NOMO-1 treated with DMSO at 0.1 percent for 48 hours (cell line): ENCODE measurements around the gene KDM4C.
A peak's percentile ranks its signal among the peaks of the same experiment; 100 is the strongest.

Experiments used
- DNase-seq: peaks from one replicate; lab custom pipeline; 2025; ENCODE audit not compliant: unreplicated experiment; lab: John Stamatoyannopoulos, UW

The KDM4C gene

GRCh38 chr9:7192266-7192665, 434.5 kb downstream of the KDM4C start:
- no peak for DNase-seq

GRCh38 chr9:7195526-7195925, 437.8 kb downstream of the KDM4C start:
- DNase-seq: no peak

DNA sequence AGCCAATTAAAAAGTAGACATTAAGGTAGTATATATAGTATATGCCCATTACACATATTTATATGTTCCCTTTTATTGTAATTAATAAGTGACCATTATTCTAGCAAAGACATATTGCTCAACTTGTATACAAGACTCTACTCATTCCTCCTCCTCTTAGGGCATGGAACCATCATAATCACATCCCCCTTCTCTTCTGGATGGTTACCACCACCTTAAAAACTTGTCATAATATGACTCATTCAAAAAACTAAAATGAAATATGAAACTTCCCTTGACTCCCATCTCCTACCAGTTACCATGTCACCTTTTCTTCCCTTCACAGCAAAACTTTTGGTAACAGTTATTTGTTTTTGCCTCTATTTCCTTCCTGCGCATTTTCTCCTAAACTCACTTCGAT, 438.7 kb downstream of the KDM4C start:
- no peak for DNase-seq

GRCh38 chr9:7201196-7201595, 443.4 kb downstream of the KDM4C start:
- no peak for DNase-seq

- DNase-seq: no peak
Measured at GRCh38 chr9:7205806-7206205, 448.0 kb downstream of the KDM4C start.

GRCh38 chr9:7206221-7206758, 448.5 kb downstream of the KDM4C start:
- DNase-seq: no peak

DNA sequence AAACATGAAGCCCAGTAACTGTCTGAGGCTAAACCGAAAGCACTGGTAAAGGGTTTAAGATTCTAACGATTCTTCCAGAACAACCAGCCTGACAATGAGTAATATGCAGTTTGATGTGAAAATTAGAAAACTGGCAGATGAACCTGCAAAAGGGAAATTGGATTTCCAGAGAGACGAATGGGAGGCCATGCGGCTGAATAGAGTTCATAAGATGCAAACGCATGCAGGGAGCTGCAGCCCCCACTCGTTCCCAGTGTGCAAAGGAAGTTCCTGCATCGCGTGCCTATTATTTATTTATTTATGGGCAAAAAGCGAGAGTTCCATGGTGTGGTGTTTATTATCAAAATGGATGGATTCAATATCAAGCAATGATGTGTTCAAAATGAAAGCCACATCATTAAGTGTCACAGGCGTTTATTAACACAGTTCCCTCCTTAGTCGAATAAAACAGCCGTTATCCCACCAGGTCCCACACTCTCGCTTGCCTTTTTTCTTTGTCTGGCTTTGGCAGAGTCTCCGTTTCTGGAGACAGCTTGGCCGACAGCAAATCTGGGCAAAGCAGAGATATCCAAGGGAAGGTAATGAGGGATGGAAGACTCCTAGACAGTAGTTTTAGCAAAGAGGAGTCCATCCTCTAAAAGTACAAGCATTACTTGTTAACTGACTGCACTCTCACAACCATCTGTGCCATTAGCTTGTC, 451.4 kb downstream of the KDM4C start:
- DNase-seq: no peak

DNA sequence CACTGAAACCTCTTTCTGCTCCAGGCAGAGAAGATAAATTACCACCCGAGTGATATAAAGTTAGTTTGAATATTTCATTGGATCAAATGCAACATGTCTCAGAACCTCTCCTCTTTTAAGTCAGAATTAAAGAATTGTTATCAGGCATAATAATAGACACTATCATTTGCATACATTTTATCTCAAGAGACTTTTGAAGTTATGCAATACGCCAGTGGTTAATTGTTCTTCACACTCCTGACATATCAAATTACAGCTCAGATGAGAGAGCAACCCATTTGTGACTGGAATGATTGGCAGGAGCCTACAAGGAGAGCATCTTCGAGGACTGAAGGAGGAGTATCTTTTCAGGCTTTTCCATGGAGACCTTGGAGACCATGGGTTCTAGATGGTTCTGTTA, 452.2 kb downstream of the KDM4C start:
- DNase-seq: no peak

GRCh38 chr9:7210854-7211637, 453.3 kb downstream of the KDM4C start:
- no peak for DNase-seq

- DNase-seq: no peak
Measured at GRCh38 chr9:7211657-7212056, 453.9 kb downstream of the KDM4C start.

- DNase-seq: no peak
Measured at GRCh38 chr9:7212101-7212500, 454.3 kb downstream of the KDM4C start.

- DNase-seq: peak; percentile 2
Measured at GRCh38 chr9:7216004-7216841, 458.4 kb downstream of the KDM4C start.

- DNase-seq: no peak
Measured at GRCh38 chr9:7223981-7224380, 466.2 kb downstream of the KDM4C start.
